ENCODE data around the gene VPS54.
"Not testable (repeated sequence)": the region's sequence is repeated elsewhere in the genome, so short reads cannot be mapped to it uniquely, and the experiment has no call there.

The VPS54 gene

GRCh38 chr2:64023485-64024258 is 4.4 kb upstream of the VPS54 start:
- no peak for DNase-seq

GRCh38 chr2:64021578-64021977 is 2.4 kb upstream of the VPS54 start:
- no peak for DNase-seq

DNA sequence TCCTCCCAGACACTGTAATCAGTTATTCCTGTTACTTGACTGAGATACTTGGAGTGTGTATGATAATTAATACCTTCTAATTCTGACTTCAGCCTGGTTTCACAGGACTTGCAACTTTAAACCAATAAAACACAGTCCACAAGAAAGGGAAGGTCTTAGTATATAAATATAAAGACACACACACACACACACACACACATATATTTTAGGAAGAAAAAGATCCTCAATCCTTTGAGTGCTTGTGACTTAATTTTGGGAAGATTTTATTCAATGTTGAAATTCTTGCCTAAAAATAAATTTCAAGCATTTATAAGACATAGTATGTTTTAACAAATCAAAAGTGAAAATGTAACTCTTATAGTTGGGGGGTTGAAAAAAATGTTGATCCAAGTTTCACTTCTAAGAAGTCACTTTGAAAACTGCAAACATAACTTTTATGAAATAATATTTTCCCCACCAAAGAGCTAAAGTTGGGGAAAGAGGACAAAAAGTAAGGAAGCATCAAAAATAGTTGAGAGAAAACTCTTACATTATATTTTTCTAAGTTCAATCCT is 824 bp upstream of the VPS54 start:
- DNase-seq = no peak

- DNase-seq = no peak
These were observed 536 bp downstream of the VPS54 start for GRCh38 chr2:64018701-64019082.

- DNase-seq = no peak
These were observed 1.2 kb downstream of the VPS54 start for GRCh38 chr2:64017811-64018700.

GRCh38 chr2:64015898-64016297 is 3.3 kb downstream of the VPS54 start:
- DNase-seq = no peak

- no peak for DNase-seq
These were observed 3.8 kb downstream of the VPS54 start for GRCh38 chr2:64015391-64015790.

- no peak for DNase-seq
These were observed 4.6 kb downstream of the VPS54 start for GRCh38 chr2:64014628-64015027.

DNA sequence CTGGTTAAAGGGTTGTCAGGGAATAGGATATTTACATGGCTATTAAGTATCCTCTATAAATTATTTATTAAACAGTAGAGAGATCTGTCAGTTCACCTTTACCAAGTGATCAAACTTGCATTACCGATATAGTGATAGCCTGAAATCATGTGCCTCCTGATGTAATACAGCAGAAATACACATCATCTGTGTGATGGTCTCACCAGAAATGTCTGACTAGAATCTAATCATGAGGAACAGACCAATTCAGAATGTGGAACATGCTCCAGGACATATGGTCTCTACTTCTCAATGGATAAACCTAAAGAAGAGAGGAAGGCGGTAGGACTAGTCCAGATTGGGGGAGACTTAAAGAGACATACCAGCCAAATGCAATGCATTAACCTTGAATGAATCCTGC is 6.2 kb downstream of the VPS54 start:
- no peak for DNase-seq

DNA sequence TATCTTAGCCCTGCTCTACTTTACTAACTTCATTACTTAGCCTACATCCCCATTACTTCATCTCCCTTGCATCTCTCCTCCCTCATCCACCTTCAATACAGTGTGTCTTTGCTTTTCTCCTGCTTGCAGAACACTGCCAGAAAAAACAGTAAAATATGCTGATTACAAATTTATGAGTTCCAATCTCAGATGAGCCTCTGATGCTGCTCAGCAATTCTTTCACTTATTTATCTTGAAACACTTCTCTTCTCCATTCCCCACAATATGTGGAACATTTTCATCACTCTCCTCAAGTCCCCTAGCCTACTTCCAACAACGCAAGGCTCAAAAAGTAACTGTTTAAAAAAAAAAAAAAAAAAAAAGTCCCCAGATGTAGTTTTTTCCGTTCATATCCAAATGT is 7.1 kb downstream of the VPS54 start:
- DNase-seq = no peak

- DNase-seq = no peak
These were observed 10.7 kb downstream of the VPS54 start for GRCh38 chr2:64008434-64009009.

DNA sequence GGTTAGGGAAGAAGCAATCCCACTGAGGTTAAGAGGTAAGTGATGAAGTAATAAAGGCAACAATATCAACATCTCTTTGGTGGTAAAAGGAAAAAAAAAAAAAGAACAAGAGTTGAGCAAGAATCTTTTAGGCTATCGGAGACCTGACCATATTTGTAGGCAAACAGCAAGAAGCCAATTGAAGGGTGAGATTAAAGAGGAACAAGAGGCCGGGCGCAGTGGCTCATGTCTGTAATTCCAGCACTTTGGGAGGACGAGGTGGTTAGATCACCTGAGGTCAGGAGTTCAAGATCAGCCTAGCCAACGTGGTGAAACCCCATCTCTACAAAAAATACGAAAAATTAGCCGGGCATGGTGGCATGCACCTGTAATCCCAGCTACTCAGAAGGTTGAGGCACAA is 11.3 kb downstream of the VPS54 start:
- no peak for DNase-seq

GRCh38 chr2:64005707-64006356 is 13.4 kb downstream of the VPS54 start:
- no peak for DNase-seq

GRCh38 chr2:64003239-64003638 is 16.0 kb downstream of the VPS54 start:
- DNase-seq = no peak

GRCh38 chr2:64001382-64002101 is 17.7 kb downstream of the VPS54 start:
- DNase-seq = no peak

- DNase-seq = no peak
These were observed 18.4 kb downstream of the VPS54 start for GRCh38 chr2:64000630-64001381.

GRCh38 chr2:63999049-63999448 is 20.2 kb downstream of the VPS54 start:
- no peak for DNase-seq

DNA sequence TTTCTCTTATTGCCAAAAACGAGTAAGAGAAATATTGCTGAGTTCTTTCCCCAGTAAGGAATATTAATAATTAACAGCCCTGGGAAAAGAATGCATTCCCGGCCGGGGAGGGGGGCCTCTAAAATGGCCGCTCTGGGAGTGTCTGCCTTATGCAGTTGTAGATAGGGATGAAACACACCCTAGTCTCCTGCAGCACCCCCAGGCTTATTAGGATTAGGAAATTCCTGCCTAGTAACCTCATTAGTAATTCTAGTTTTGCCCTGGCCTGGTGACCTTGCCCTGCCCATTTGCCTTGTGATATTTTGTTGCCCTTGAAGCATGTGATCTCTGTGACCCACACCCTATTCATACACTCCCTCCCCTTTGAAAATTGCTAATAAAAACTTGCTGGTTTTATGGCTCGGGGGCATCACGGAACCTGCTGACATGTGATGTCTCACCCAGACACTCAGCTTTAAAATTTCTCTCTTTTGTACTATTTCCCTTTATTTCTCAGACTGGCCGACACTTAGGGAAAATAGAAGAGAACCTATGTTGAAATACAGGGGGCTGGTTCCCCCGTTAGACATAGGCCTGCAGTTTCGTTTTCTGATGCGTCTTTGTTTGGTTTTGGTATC is 22.5 kb downstream of the VPS54 start:
- not testable (repeated sequence) for DNase-seq

- not testable (repeated sequence) for DNase-seq
These were observed 24.7 kb downstream of the VPS54 start for GRCh38 chr2:63994329-63995070.

DNA sequence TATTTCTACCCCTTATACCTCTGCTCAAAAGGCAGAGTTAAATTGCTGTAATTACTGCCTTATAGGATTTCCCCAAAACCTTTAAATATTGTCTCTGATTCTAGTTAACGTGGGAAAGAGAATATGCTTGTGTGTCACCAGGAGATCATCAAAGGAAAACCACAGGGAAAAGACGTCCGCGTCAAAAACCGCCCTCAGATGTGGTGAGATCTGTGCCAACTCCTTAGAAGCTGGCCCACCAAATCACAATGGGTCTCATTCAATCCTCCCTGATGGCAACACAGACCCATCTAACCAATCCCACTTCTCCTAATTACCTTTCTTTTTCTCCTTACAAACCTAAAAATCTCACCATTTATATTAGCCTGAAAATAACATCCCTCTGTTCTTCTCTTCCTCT is 25.4 kb downstream of the VPS54 start:
- no peak for DNase-seq
